ENCODE measurements around the gene TREM2. TPM values are rescaled to one million over a fixed set of nuclear protein-coding genes. Genes with fewer than 3 reads are reported as not detected.

TREM2 gene
- total and polyA plus RNA-seq, 2 donors (not counting 1 experiment from before 2014, with no cell fraction given) = 0.33 TPM; not detected in 1

- H3K4me3 Mint-ChIP-seq = no peak overlapping the region
- WGBS (ENCODE audit: insufficient coverage) = no CpG with 5 or more reads among the region's 2 CpGs
- no peaks in the 10 kb centered on the region for H3K9me3 Mint-ChIP-seq (ENCODE audit: insufficient read depth)
- POLR2A ChIA-PET = no interaction called here
- H2AFZ ChIP-seq (ENCODE audit: insufficient read depth, low read depth, low read length, poor library complexity, severe bottlenecking) = no peak overlapping the region
- no peak for TF ChIP-seq CTCF (IDR thresholded peaks at IDR 0.05)
- TF ChIP-seq EZH2 (IDR thresholded peaks at IDR 0.05; ENCODE audit: borderline replicate concordance, insufficient read depth, low read depth, low read length, poor library complexity, severe bottlenecking) = no peak
- no peak overlapping the region for H3K27ac ChIP-seq (ENCODE audit: low read length in 2 of 2)
- H3K9me3 ChIP-seq (ENCODE audit: control extremely low read depth in 1 of 3, control insufficient read depth in 2 of 3, insufficient read depth in 1 of 3, low read length in 2 of 3) = no peaks in the 10 kb centered on the region
- no peak overlapping the region for H3K27ac Mint-ChIP-seq
- H3K4me1 ChIP-seq (ENCODE audit: control insufficient read depth in 2 of 2, insufficient read depth in 2 of 2, low read length in 2 of 2) = no peaks in the 10 kb centered on the region
- no peak for DNase-seq
- H4K20me1 ChIP-seq (ENCODE audit: control insufficient read depth, insufficient read depth, low read length, poor library complexity, severe bottlenecking) = no peaks in the 10 kb centered on the region
- no peaks in the 10 kb centered on the region for H3K27me3 ChIP-seq (replicated peaks in 1 of 4; ENCODE audit: control extremely low read depth in 1 of 4, control insufficient read depth in 3 of 4, insufficient read depth in 4 of 4, low read length in 3 of 4)
- H3K27me3 Mint-ChIP-seq = peaks cover 5% of the 10 kb centered on the region
- H3K4me2 ChIP-seq (replicated peaks; ENCODE audit: low read depth, low read length, poor library complexity, severe bottlenecking) = no peak overlapping the region
- ATAC-seq (ENCODE audit: low read depth) = no peak
- no peaks in the 10 kb centered on the region for H3K36me3 ChIP-seq (replicated peaks in 1 of 2; ENCODE audit: control extremely low read depth in 1 of 2, control insufficient read depth in 1 of 2, extremely low read depth in 1 of 2, insufficient read depth in 2 of 2, low read length in 1 of 2)
- CTCF ChIA-PET = no interaction called here
- H3K79me2 ChIP-seq (ENCODE audit: control insufficient read depth, insufficient read depth, low read length) = no peaks in the 10 kb centered on the region
- intact Hi-C loops (cut with micrococcal nuclease) = no loop called here
- H3K4me3 ChIP-seq (ENCODE audit: control extremely low read depth in 1 of 5, extremely low read depth in 1 of 5, insufficient read depth in 1 of 5, low read depth in 2 of 5, low read length in 4 of 5) = no peak overlapping the region
- peaks cover 9% of the 10 kb centered on the region for H3K4me1 Mint-ChIP-seq
- no peak overlapping the region for H3K9ac ChIP-seq (ENCODE audit: low read length)
Measured at GRCh38 chr6:41174610-41175009, 11.7 kb upstream of the TREM2 start.

- H3K27me3 Mint-ChIP-seq = peaks cover 8% of the 10 kb centered on the region
Measured at GRCh38 chr6:41171908-41172307, 9.0 kb upstream of the TREM2 start.

More at GRCh38 chr6:41171908-41172307, 9.0 kb upstream of the TREM2 start:
- ChIA-PET CTCF (interaction anchor here (0.9 kb wide), 1 partner anchor 11 kb away, joined by 4 read pairs; no protein-coding TSS in a partner anchor), POLR2A (no interaction called here)
- H3K4me2 ChIP-seq (replicated peaks; ENCODE audit: low read depth, low read length, poor library complexity, severe bottlenecking) = no peak overlapping the region
- TF ChIP-seq EZH2 (IDR thresholded peaks at IDR 0.05; ENCODE audit: borderline replicate concordance, insufficient read depth, low read depth, low read length, poor library complexity, severe bottlenecking) = no peak
- TF ChIP-seq CTCF (IDR thresholded peaks at IDR 0.05) = no peak
- H3K4me3 Mint-ChIP-seq = no peak overlapping the region
- DNase-seq (no peak), ATAC-seq (ENCODE audit: low read depth) (no peak)
- no peak overlapping the region for H3K4me3 ChIP-seq (ENCODE audit: control extremely low read depth in 1 of 5, extremely low read depth in 1 of 5, insufficient read depth in 1 of 5, low read depth in 2 of 5, low read length in 4 of 5)
- H3K4me1 ChIP-seq (ENCODE audit: control insufficient read depth in 2 of 2, insufficient read depth in 2 of 2, low read length in 2 of 2) = no peaks in the 10 kb centered on the region
- H4K20me1 ChIP-seq (ENCODE audit: control insufficient read depth, insufficient read depth, low read length, poor library complexity, severe bottlenecking) = no peaks in the 10 kb centered on the region
- no peaks in the 10 kb centered on the region for H3K79me2 ChIP-seq (ENCODE audit: control insufficient read depth, insufficient read depth, low read length)
- intact Hi-C loops (cut with micrococcal nuclease) = no loop called here
- no peak overlapping the region for H2AFZ ChIP-seq (ENCODE audit: insufficient read depth, low read depth, low read length, poor library complexity, severe bottlenecking)
- WGBS (ENCODE audit: insufficient coverage) = no CpG with 5 or more reads among the region's 3 CpGs
- no peaks in the 10 kb centered on the region for H3K9me3 ChIP-seq (ENCODE audit: control extremely low read depth in 1 of 3, control insufficient read depth in 2 of 3, insufficient read depth in 1 of 3, low read length in 2 of 3)
- peaks cover 5% of the 10 kb centered on the region for H3K4me1 Mint-ChIP-seq
- no peak overlapping the region for H3K27ac ChIP-seq (ENCODE audit: low read length in 2 of 2)
- no peaks in the 10 kb centered on the region for H3K36me3 ChIP-seq (replicated peaks in 1 of 2; ENCODE audit: control extremely low read depth in 1 of 2, control insufficient read depth in 1 of 2, extremely low read depth in 1 of 2, insufficient read depth in 2 of 2, low read length in 1 of 2)
- no peaks in the 10 kb centered on the region for H3K27me3 ChIP-seq (replicated peaks in 1 of 4; ENCODE audit: control extremely low read depth in 1 of 4, control insufficient read depth in 3 of 4, insufficient read depth in 4 of 4, low read length in 3 of 4)
- H3K9ac ChIP-seq (ENCODE audit: low read length) = no peak overlapping the region
- H3K9me3 Mint-ChIP-seq (ENCODE audit: insufficient read depth) = no peaks in the 10 kb centered on the region
- H3K27ac Mint-ChIP-seq = no peak overlapping the region

All from B cell (primary cell).